ENCODE measurements around the gene CLASP1.
"Not testable (repeated sequence)": the region's sequence is repeated elsewhere in the genome, so short reads cannot be mapped to it uniquely, and the experiment has no call there.

The CLASP1 gene

GRCh38 chr2:121343191-121343590 lies 306.1 kb downstream of the CLASP1 start:
- peak; percentile 13 to 27 for DNase-seq

- DNase-seq = no peak
Observed at GRCh38 chr2:121342751-121343150, 306.5 kb downstream of the CLASP1 start.

- no peak for DNase-seq
Observed at GRCh38 chr2:121340926-121341325, 308.3 kb downstream of the CLASP1 start.

- no peak for DNase-seq
Observed at GRCh38 chr2:121338281-121338680, 311.0 kb downstream of the CLASP1 start.

- no peak for DNase-seq
Observed at GRCh38 chr2:121336528-121337294, 312.6 kb downstream of the CLASP1 start.

GRCh38 chr2:121335294-121336290 lies 313.7 kb downstream of the CLASP1 start:
- DNase-seq = no peak

- no peak for DNase-seq
Observed at GRCh38 chr2:121334581-121335293, 314.5 kb downstream of the CLASP1 start.

- DNase-seq = no peak
Observed at GRCh38 chr2:121333834-121334558, 315.3 kb downstream of the CLASP1 start.

- no peak for DNase-seq
Observed at GRCh38 chr2:121333231-121333630, 316.0 kb downstream of the CLASP1 start.

GRCh38 chr2:121331324-121331723 lies 317.9 kb downstream of the CLASP1 start:
- DNase-seq = not testable (repeated sequence)

- no peak for DNase-seq
Observed at GRCh38 chr2:121330921-121331320, 318.3 kb downstream of the CLASP1 start.

GRCh38 chr2:121329786-121330185 lies 319.5 kb downstream of the CLASP1 start:
- DNase-seq = no peak

GRCh38 chr2:121326628-121327027 lies 322.6 kb downstream of the CLASP1 start:
- DNase-seq = no peak

- DNase-seq = no peak
Observed at GRCh38 chr2:121324601-121325000, 324.7 kb downstream of the CLASP1 start.

GRCh38 chr2:121321476-121321875 lies 327.8 kb downstream of the CLASP1 start:
- no peak for DNase-seq

- no peak for DNase-seq
Observed at GRCh38 chr2:121319941-121320340, 329.3 kb downstream of the CLASP1 start.

GRCh38 chr2:121316986-121317385 lies 332.3 kb downstream of the CLASP1 start:
- DNase-seq = no peak

GRCh38 chr2:121313701-121314100 lies 335.6 kb downstream of the CLASP1 start:
- DNase-seq = not testable (repeated sequence)

GRCh38 chr2:121309801-121310200 lies 339.5 kb downstream of the CLASP1 start:
- DNase-seq = no peak

- no peak for DNase-seq
Observed at GRCh38 chr2:121309323-121309722, 339.9 kb downstream of the CLASP1 start.

GRCh38 chr2:121307048-121307447 lies 342.2 kb downstream of the CLASP1 start:
- no peak for DNase-seq

GRCh38 chr2:121304941-121305340 lies 344.3 kb downstream of the CLASP1 start:
- no peak for DNase-seq

All from NCI-H524 (cell line).